ENCODE data around the gene GATB. TPM values are rescaled to one million over a fixed set of nuclear protein-coding genes. Genes with fewer than 3 reads are reported as not detected.

Gene GATB
- total and polyA plus RNA-seq, 2 donors (not counting 1 experiment from before 2014, with no cell fraction given) = 18.7 to 20.8 TPM

DNA sequence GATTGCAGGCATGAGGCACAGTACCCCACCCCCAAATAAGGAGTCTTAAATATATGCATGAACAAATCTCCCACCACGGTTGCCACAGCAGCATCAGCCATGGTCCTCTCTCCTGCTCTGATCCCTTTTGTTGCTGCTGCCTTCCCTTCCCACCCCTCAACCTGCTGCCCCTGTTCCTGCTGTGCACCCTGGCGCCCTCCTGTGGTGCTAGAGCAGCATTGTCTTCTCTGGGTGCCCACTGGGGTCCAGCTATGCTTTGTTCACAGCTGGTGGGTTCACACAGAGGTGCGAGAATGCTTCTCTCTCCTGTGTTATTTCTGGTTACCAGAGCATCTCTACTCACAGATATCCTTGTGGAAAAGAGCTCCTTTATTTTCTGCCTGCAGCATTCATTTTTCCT, 116.2 kb downstream of the GATB start:
- Histone ChIP-seq H3K27ac (ENCODE audit: insufficient read depth, low read length) (no peak overlapping the region), H4K20me1 (ENCODE audit: control insufficient read depth, extremely low read depth, insufficient read depth, low read length) (no peaks in the 10 kb centered on the region), H3K79me2 (ENCODE audit: control insufficient read depth, insufficient read depth, low read length) (no peaks in the 10 kb centered on the region), H3K4me2 (ENCODE audit: extremely low read depth, insufficient read depth, low read length) (no peak overlapping the region), H3K9ac (ENCODE audit: insufficient read depth, low read length) (no peak overlapping the region), H3K36me3 (ENCODE audit: control insufficient read depth, insufficient read depth, low read length) (no peaks in the 10 kb centered on the region), H3K4me3 (replicated peaks in 1 of 4; ENCODE audit: control extremely low read depth in 1 of 4, insufficient read depth in 1 of 4, low read depth in 3 of 4, low read length in 4 of 4) (no peak overlapping the region), H3K9me3 (ENCODE audit: control insufficient read depth, insufficient read depth, low read depth, low read length) (no peaks in the 10 kb centered on the region), H3K4me1 (ENCODE audit: control insufficient read depth, extremely low read depth, insufficient read depth, low read length) (no peaks in the 10 kb centered on the region), H3K27me3 (ENCODE audit: control insufficient read depth, insufficient read depth, low read length) (peaks cover 4% of the 10 kb centered on the region), H2AFZ (ENCODE audit: low read length) (no peak overlapping the region)
- no peak for DNase-seq (ENCODE audit: low read depth in 2 of 2)
- TF ChIP-seq EZH2 (IDR thresholded peaks at IDR 0.05; ENCODE audit: low read length, missing control alignments) = no peak
- TF ChIP-seq, protein P1, sequence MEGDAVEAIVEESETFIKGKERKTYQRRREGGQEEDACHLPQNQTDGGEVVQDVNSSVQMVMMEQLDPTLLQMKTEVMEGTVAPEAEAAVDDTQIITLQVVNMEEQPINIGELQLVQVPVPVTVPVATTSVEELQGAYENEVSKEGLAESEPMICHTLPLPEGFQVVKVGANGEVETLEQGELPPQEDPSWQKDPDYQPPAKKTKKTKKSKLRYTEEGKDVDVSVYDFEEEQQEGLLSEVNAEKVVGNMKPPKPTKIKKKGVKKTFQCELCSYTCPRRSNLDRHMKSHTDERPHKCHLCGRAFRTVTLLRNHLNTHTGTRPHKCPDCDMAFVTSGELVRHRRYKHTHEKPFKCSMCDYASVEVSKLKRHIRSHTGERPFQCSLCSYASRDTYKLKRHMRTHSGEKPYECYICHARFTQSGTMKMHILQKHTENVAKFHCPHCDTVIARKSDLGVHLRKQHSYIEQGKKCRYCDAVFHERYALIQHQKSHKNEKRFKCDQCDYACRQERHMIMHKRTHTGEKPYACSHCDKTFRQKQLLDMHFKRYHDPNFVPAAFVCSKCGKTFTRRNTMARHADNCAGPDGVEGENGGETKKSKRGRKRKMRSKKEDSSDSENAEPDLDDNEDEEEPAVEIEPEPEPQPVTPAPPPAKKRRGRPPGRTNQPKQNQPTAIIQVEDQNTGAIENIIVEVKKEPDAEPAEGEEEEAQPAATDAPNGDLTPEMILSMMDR (conservative IDR thresholded peaks at IDR 0.05 in 1 of 2, IDR thresholded peaks at IDR 0.05 in 1 of 2; ENCODE audit: low read depth in 1 of 2, low read length in 2 of 2) = peak; percentile 7 to 40

DNA sequence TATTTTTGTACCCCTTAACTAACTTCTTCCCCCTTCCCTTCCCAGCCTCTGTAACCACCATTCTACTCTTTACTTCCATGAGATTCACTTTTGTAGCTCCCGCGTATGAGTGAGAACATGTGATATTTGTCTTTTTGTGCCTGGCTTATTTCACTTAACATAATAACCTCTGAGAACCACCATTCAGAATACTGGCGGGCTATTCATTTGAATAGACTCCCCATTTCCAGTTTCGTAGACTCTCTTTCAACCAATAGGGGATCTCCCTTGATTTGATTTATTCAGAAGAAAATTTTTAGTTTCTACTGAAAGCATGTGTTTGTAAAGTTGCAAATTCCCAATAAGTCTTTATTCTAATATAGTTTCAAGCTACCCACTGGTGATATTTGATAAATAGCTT, 117.2 kb downstream of the GATB start:
- no peak overlapping the region for H3K4me3 ChIP-seq (replicated peaks in 1 of 4; ENCODE audit: control extremely low read depth in 1 of 4, insufficient read depth in 1 of 4, low read depth in 3 of 4, low read length in 4 of 4)
- no peak overlapping the region for H3K27ac ChIP-seq (ENCODE audit: insufficient read depth, low read length)
- H2AFZ ChIP-seq (ENCODE audit: low read length) = no peak overlapping the region
- H3K36me3 ChIP-seq (ENCODE audit: control insufficient read depth, insufficient read depth, low read length) = no peaks in the 10 kb centered on the region
- H3K9me3 ChIP-seq (ENCODE audit: control insufficient read depth, insufficient read depth, low read depth, low read length) = no peaks in the 10 kb centered on the region
- H4K20me1 ChIP-seq (ENCODE audit: control insufficient read depth, extremely low read depth, insufficient read depth, low read length) = no peaks in the 10 kb centered on the region
- TF ChIP-seq, protein P1 (conservative IDR thresholded peaks at IDR 0.05 in 1 of 2, IDR thresholded peaks at IDR 0.05 in 1 of 2; ENCODE audit: low read depth in 1 of 2, low read length in 2 of 2) = no peak
- no peak for TF ChIP-seq EZH2 (IDR thresholded peaks at IDR 0.05; ENCODE audit: low read length, missing control alignments)
- no peak overlapping the region for H3K9ac ChIP-seq (ENCODE audit: insufficient read depth, low read length)
- H3K4me2 ChIP-seq (ENCODE audit: extremely low read depth, insufficient read depth, low read length) = no peak overlapping the region
- DNase-seq (ENCODE audit: low read depth in 2 of 2) = no peak
- H3K4me1 ChIP-seq (ENCODE audit: control insufficient read depth, extremely low read depth, insufficient read depth, low read length) = no peaks in the 10 kb centered on the region
- no peaks in the 10 kb centered on the region for H3K79me2 ChIP-seq (ENCODE audit: control insufficient read depth, insufficient read depth, low read length)
- peaks cover 4% of the 10 kb centered on the region for H3K27me3 ChIP-seq (ENCODE audit: control insufficient read depth, insufficient read depth, low read length)

DNA sequence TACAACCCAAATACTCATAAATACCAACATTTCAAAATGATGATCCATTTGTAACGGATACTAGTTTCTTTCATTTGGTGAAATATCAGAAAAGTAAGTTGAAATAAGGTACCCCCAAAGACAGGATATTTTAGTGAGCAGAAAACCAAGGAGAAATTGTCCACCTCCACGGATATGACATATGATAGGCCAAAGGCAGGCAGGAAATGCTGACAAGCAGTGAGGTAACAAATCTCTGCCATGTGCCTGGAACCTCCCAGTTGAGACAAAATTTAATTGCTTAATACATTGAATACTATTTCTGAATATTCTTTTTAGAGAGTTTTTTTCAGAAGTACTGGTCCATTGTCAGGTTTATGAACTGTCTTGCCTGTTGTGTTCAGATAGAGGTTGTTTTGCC, 118.8 kb downstream of the GATB start:
- TF ChIP-seq, protein P1 (conservative IDR thresholded peaks at IDR 0.05 in 1 of 2, IDR thresholded peaks at IDR 0.05 in 1 of 2; ENCODE audit: low read depth in 1 of 2, low read length in 2 of 2) = no peak
- no peak for TF ChIP-seq EZH2 (IDR thresholded peaks at IDR 0.05; ENCODE audit: low read length, missing control alignments)
- no peak overlapping the region for H2AFZ ChIP-seq (ENCODE audit: low read length)
- DNase-seq (ENCODE audit: low read depth in 2 of 2) = no peak
- no peak overlapping the region for H3K9ac ChIP-seq (ENCODE audit: insufficient read depth, low read length)
- no peaks in the 10 kb centered on the region for H3K4me1 ChIP-seq (ENCODE audit: control insufficient read depth, extremely low read depth, insufficient read depth, low read length)
- H3K4me3 ChIP-seq (replicated peaks in 1 of 4; ENCODE audit: control extremely low read depth in 1 of 4, insufficient read depth in 1 of 4, low read depth in 3 of 4, low read length in 4 of 4) = no peak overlapping the region
- H3K9me3 ChIP-seq (ENCODE audit: control insufficient read depth, insufficient read depth, low read depth, low read length) = no peaks in the 10 kb centered on the region
- no peaks in the 10 kb centered on the region for H4K20me1 ChIP-seq (ENCODE audit: control insufficient read depth, extremely low read depth, insufficient read depth, low read length)
- no peak overlapping the region for H3K27ac ChIP-seq (ENCODE audit: insufficient read depth, low read length)
- H3K79me2 ChIP-seq (ENCODE audit: control insufficient read depth, insufficient read depth, low read length) = no peaks in the 10 kb centered on the region
- H3K36me3 ChIP-seq (ENCODE audit: control insufficient read depth, insufficient read depth, low read length) = no peaks in the 10 kb centered on the region
- no peaks in the 10 kb centered on the region for H3K27me3 ChIP-seq (ENCODE audit: control insufficient read depth, insufficient read depth, low read length)
- H3K4me2 ChIP-seq (ENCODE audit: extremely low read depth, insufficient read depth, low read length) = no peak overlapping the region

Data from fibroblast of lung (primary cell).